GM19025 (cell line): ENCODE data around the gene NCKIPSD.

Experiments used
- ATAC-seq: cut with Tn5 transposase; IDR thresholded peaks from one replicate; pipeline ENCODE4 v1.9.1; 2021; ENCODE audit warnings: mild to moderate bottlenecking, low read depth, moderate library complexity; ENCODE audit not compliant: unreplicated experiment

The NCKIPSD gene

GRCh38 chr3:48628277-48629017 is 57.3 kb downstream of the NCKIPSD start:
- no peak for ATAC-seq

GRCh38 chr3:48625600-48625999 is 60.1 kb downstream of the NCKIPSD start:
- ATAC-seq, result no peak

- ATAC-seq, result no peak
Observed at GRCh38 chr3:48624767-48625166, 60.9 kb downstream of the NCKIPSD start.

GRCh38 chr3:48623851-48624547 is 61.7 kb downstream of the NCKIPSD start:
- ATAC-seq, result no peak
